WTC11 (cell line): ENCODE data around the gene APLN. TPM values are rescaled to one million over a fixed set of nuclear protein-coding genes. Genes with fewer than 3 reads are reported as not detected.

Source experiments
- ATAC-seq: fragments of 200-7000 bp; cut with Tn5 transposase; 2 replicates; pipeline ENCODE4 v1.10.0; 2021; ENCODE audit warnings: mild to moderate bottlenecking, moderate library complexity
- CTCF ChIA-PET: fragments of 300-600 bp; sonication (Branson Sonifier 250); formaldehyde crosslinking; loops from one replicate; lab custom pipeline; 2021; ENCODE audit warnings: antibody characterized with exemption; lab: Charles Lee
- POLR2A ChIA-PET: fragments of 350-600 bp; sonication (Branson Sonifier 250); formaldehyde crosslinking; loops from one replicate; lab custom pipeline; 2021; ENCODE audit warnings: antibody characterized with exemption; lab: Charles Lee
- DNase-seq: peaks from one replicate; pipeline ENCODE4 v3.0.0; 2021; ENCODE audit warnings: low spot score
- H3K27ac Mint-ChIP-seq: 2 replicates; pipeline ENCODE4 v1.8.0; 2021; ENCODE audit warnings: mixed read lengths
- H3K27me3 Mint-ChIP-seq: 2 replicates; pipeline ENCODE4 v1.8.0; 2021; ENCODE audit warnings: low read depth, mild to moderate bottlenecking, moderate library complexity, mixed read lengths
- H3K36me3 Mint-ChIP-seq: 2 replicates; pipeline ENCODE4 v1.8.0; 2021; ENCODE audit warnings: mixed read lengths
- H3K4me1 Mint-ChIP-seq: 2 replicates; pipeline ENCODE4 v1.8.0; 2022; ENCODE audit warnings: mixed read lengths
- H3K4me3 Mint-ChIP-seq: 2 replicates; pipeline ENCODE4 v1.8.0; 2021; ENCODE audit warnings: mild to moderate bottlenecking, moderate library complexity, mixed read lengths
- H3K9me3 Mint-ChIP-seq: 2 replicates; pipeline ENCODE4 v1.8.0; 2021; ENCODE audit warnings: mixed read lengths
- CBFB ChIP-seq: sonication (generic); formaldehyde crosslinking; IDR thresholded peaks from 2 replicates; pipeline ENCODE4 v1.8.1; 2022; ENCODE audit warnings: mild to moderate bottlenecking, low read depth, missing genetic modification reagents
- CTCF ChIP-seq: fragments of 200-600 bp; IDR thresholded peaks from 2 replicates; pipeline ENCODE4 v1.8.0; 2022; ENCODE audit warnings: antibody characterized with exemption
- EMX1 ChIP-seq: fragments of 250-450 bp; sonication (Bioruptor Pico); IDR thresholded peaks from 2 replicates; pipeline ENCODE4 v1.8.0; 2021; ENCODE audit warnings: mild to moderate bottlenecking
- GTF2I ChIP-seq: fragments of 250-450 bp; sonication (Bioruptor Pico); conservative IDR thresholded peaks from 2 replicates; pipeline ENCODE4 v1.4.0; 2021; ENCODE audit warnings: mild to moderate bottlenecking
- IRF2 ChIP-seq: sonication (generic); formaldehyde crosslinking; IDR thresholded peaks from 2 replicates; pipeline ENCODE4 v1.8.0; 2022; ENCODE audit warnings: low read depth, missing genetic modification reagents, borderline replicate concordance
- MYBL2 ChIP-seq: sonication (generic); formaldehyde crosslinking; IDR thresholded peaks from 2 replicates; pipeline ENCODE4 v1.8.1; 2023; ENCODE audit warnings: mild to moderate bottlenecking, moderate library complexity, missing genetic modification reagents
- NFATC4 ChIP-seq: fragments of 250-450 bp; sonication (Bioruptor Pico); IDR thresholded peaks from 2 replicates; pipeline ENCODE4 v1.9.0; 2021; ENCODE audit warnings: mild to moderate bottlenecking
- NFE2L1 ChIP-seq: sonication (generic); formaldehyde crosslinking; IDR thresholded peaks from 2 replicates; pipeline ENCODE4 v1.8.1; 2023; ENCODE audit warnings: missing genetic modification reagents
- NR1H2 ChIP-seq: sonication (generic); formaldehyde crosslinking; IDR thresholded peaks from 2 replicates; pipeline ENCODE4 v1.9.0; 2021; ENCODE audit warnings: mild to moderate bottlenecking, moderate library complexity, missing genetic modification reagents
- OVOL2 ChIP-seq: fragments of 250-450 bp; sonication (Bioruptor Pico); IDR thresholded peaks from 2 replicates; pipeline ENCODE4 v1.9.0; 2021; ENCODE audit warnings: mild to moderate bottlenecking, borderline replicate concordance
- PRDM15 ChIP-seq: sonication (generic); formaldehyde crosslinking; IDR thresholded peaks from 2 replicates; pipeline ENCODE4 v1.8.0; 2022; ENCODE audit warnings: missing genetic modification reagents
- SP1 ChIP-seq: sonication (generic); formaldehyde crosslinking; conservative IDR thresholded peaks from 2 replicates; pipeline ENCODE4 v1.8.1; 2022; ENCODE audit warnings: missing genetic modification reagents
- TEAD4 ChIP-seq: sonication (generic); formaldehyde crosslinking; IDR thresholded peaks from 2 replicates; pipeline ENCODE4 v1.8.0; 2022; ENCODE audit warnings: mild to moderate bottlenecking, missing genetic modification reagents
- ZNF138 ChIP-seq: sonication (generic); formaldehyde crosslinking; conservative IDR thresholded peaks from 2 replicates; pipeline ENCODE4 v1.8.1; 2022; ENCODE audit warnings: mild to moderate bottlenecking, moderate library complexity, missing genetic modification reagents
- ZNF263 ChIP-seq: sonication (generic); formaldehyde crosslinking; IDR thresholded peaks from 2 replicates; pipeline ENCODE4 v1.8.1; 2022; ENCODE audit warnings: low read depth, mild to moderate bottlenecking, moderate library complexity, missing genetic modification reagents
- ZNF396 ChIP-seq: fragments of 250-450 bp; sonication (Bioruptor Pico); IDR thresholded peaks from 2 replicates; pipeline ENCODE4 v1.8.0; 2021; ENCODE audit warnings: mild to moderate bottlenecking, moderate library complexity, borderline replicate concordance
- ZNF416 ChIP-seq: fragments of 250-450 bp; sonication (Bioruptor Pico); IDR thresholded peaks from 2 replicates; pipeline ENCODE4 v1.9.0; 2021; ENCODE audit warnings: mild to moderate bottlenecking, inconsistent platforms
- ZNF532 ChIP-seq: fragments of 250-450 bp; sonication (Bioruptor Pico); IDR thresholded peaks from 2 replicates; pipeline ENCODE4 v1.9.0; 2021; ENCODE audit warnings: mild to moderate bottlenecking, borderline replicate concordance
- ZNF671 ChIP-seq: fragments of 250-450 bp; sonication (Bioruptor Pico); IDR thresholded peaks from 2 replicates; pipeline ENCODE4 v1.8.0; 2021; ENCODE audit warnings: mild to moderate bottlenecking
- total RNA-seq: library from RNA; stranded (reverse); gene quantifications from 3 replicates; pipeline ENCODE4 v1.2.3, GENCODE V29; 2021
- TF ChIP-seq, protein P1 (sequence below): sonication (generic); formaldehyde crosslinking; conservative IDR thresholded peaks from 2 replicates; pipeline ENCODE4 v1.8.1; 2022; ENCODE audit warnings: mild to moderate bottlenecking, missing genetic modification reagents
- TF ChIP-seq, protein P2 (sequence below): fragments of 250-450 bp; sonication (Bioruptor Pico); IDR thresholded peaks from 2 replicates; pipeline ENCODE4 v1.9.0; 2021; ENCODE audit warnings: mild to moderate bottlenecking
- TF ChIP-seq, protein P3 (sequence below): sonication (generic); formaldehyde crosslinking; conservative IDR thresholded peaks from 2 replicates; pipeline ENCODE4 v1.8.1; 2023; ENCODE audit warnings: mild to moderate bottlenecking, low read depth, missing genetic modification reagents, moderate library complexity

Gene APLN
- total RNA-seq, 1 experiment from 2014 or later, result 4.2 TPM

DNA sequence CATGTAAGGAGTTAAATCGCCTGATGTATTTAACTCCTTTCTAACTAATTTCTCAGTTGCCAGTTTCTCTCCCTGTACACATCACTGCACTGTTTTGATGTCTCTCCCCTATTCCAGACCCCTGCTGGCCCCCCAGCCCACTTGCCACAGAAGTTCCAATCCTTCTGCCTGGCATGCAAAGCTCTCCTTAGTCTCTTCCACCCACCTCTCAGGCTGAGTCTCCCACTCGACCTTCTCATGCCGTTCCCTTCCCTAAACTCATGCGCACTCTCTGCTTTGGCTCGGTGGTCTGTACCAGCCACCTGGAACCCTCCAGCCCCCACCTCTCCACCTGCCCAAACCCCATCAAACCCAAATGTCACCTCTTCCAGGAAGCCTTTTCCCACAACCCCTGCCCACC lies 56.9 kb downstream of the APLN start:
- DNase-seq (no peak), ATAC-seq (no peak)
- POLR2A ChIA-PET, result no interaction called here
- H3K27ac Mint-ChIP-seq, result no peak overlapping the region
- no peaks in the 10 kb centered on the region for H3K27me3 Mint-ChIP-seq
- H3K9me3 Mint-ChIP-seq, result no peaks in the 10 kb centered on the region
- no peak overlapping the region for H3K4me3 Mint-ChIP-seq
- H3K4me1 Mint-ChIP-seq, result peaks cover 14% of the 10 kb centered on the region
- TF ChIP-seq, protein P1, sequence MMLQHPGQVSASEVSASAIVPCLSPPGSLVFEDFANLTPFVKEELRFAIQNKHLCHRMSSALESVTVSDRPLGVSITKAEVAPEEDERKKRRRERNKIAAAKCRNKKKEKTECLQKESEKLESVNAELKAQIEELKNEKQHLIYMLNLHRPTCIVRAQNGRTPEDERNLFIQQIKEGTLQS (CRISPR knock-in tag), result no peak
- TF ChIP-seq, protein P2, sequence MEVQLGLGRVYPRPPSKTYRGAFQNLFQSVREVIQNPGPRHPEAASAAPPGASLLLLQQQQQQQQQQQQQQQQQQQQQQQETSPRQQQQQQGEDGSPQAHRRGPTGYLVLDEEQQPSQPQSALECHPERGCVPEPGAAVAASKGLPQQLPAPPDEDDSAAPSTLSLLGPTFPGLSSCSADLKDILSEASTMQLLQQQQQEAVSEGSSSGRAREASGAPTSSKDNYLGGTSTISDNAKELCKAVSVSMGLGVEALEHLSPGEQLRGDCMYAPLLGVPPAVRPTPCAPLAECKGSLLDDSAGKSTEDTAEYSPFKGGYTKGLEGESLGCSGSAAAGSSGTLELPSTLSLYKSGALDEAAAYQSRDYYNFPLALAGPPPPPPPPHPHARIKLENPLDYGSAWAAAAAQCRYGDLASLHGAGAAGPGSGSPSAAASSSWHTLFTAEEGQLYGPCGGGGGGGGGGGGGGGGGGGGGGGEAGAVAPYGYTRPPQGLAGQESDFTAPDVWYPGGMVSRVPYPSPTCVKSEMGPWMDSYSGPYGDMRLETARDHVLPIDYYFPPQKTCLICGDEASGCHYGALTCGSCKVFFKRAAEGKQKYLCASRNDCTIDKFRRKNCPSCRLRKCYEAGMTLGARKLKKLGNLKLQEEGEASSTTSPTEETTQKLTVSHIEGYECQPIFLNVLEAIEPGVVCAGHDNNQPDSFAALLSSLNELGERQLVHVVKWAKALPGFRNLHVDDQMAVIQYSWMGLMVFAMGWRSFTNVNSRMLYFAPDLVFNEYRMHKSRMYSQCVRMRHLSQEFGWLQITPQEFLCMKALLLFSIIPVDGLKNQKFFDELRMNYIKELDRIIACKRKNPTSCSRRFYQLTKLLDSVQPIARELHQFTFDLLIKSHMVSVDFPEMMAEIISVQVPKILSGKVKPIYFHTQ (CRISPR knock-in tag), result no peak
- TF ChIP-seq CTCF (no peak), ZNF263 (no peak), ZNF416 (no peak), MYBL2 (CRISPR knock-in tag) (no peak), GTF2I (no peak), ZNF138 (no peak), EMX1 (CRISPR knock-in tag) (no peak), NFE2L1 (CRISPR knock-in tag) (no peak), TEAD4 (CRISPR knock-in tag) (no peak), ZNF396 (CRISPR knock-in tag) (no peak), ZNF671 (CRISPR knock-in tag) (no peak), CBFB (no peak), OVOL2 (CRISPR knock-in tag) (no peak)
- TF ChIP-seq, protein P3, sequence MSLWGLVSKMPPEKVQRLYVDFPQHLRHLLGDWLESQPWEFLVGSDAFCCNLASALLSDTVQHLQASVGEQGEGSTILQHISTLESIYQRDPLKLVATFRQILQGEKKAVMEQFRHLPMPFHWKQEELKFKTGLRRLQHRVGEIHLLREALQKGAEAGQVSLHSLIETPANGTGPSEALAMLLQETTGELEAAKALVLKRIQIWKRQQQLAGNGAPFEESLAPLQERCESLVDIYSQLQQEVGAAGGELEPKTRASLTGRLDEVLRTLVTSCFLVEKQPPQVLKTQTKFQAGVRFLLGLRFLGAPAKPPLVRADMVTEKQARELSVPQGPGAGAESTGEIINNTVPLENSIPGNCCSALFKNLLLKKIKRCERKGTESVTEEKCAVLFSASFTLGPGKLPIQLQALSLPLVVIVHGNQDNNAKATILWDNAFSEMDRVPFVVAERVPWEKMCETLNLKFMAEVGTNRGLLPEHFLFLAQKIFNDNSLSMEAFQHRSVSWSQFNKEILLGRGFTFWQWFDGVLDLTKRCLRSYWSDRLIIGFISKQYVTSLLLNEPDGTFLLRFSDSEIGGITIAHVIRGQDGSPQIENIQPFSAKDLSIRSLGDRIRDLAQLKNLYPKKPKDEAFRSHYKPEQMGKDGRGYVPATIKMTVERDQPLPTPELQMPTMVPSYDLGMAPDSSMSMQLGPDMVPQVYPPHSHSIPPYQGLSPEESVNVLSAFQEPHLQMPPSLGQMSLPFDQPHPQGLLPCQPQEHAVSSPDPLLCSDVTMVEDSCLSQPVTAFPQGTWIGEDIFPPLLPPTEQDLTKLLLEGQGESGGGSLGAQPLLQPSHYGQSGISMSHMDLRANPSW, result no peak
- no peaks in the 10 kb centered on the region for H3K36me3 Mint-ChIP-seq
- CTCF ChIA-PET, result no interaction called here

GRCh38 chrX:129596077-129596476 lies 58.7 kb downstream of the APLN start:
- no peaks in the 10 kb centered on the region for H3K27me3 Mint-ChIP-seq
- ATAC-seq (no peak), DNase-seq (no peak)
- H3K4me3 Mint-ChIP-seq, result no peak overlapping the region
- H3K9me3 Mint-ChIP-seq, result no peaks in the 10 kb centered on the region
- peaks cover 19% of the 10 kb centered on the region for H3K4me1 Mint-ChIP-seq
- ChIA-PET CTCF (interaction anchor here (0.8 kb wide), 1 partner anchor 130 kb away, joined by 3 read pairs; no protein-coding TSS in a partner anchor), POLR2A (no interaction called here)
- H3K27ac Mint-ChIP-seq, result no peak overlapping the region
- H3K36me3 Mint-ChIP-seq, result no peaks in the 10 kb centered on the region; the same call in 1 of the 2 replicates
- TF ChIP-seq NFATC4 (CRISPR knock-in tag), result no peak
- no peak for TF ChIP-seq SP1 (CRISPR knock-in tag)
- TF ChIP-seq NR1H2 (CRISPR knock-in tag), result no peak
- TF ChIP-seq IRF2, result no peak
- TF ChIP-seq PRDM15 (CRISPR knock-in tag), result no peak
- no peak for TF ChIP-seq ZNF532 (CRISPR knock-in tag)
